IMR-90 (cell line): ENCODE measurements around the gene ARHGDIA.

ENCODE experiments used
- POLR2A ChIP-seq: IDR thresholded peaks from 2 replicates; pipeline ENCODE4 v1.6.1; 2012; ENCODE audit warnings: mild to moderate bottlenecking, low read depth, low read length
- SMC3 ChIP-seq: fragments of 150-350 bp; IDR thresholded peaks from 2 replicates; pipeline ENCODE4 v1.6.1; 2016; ENCODE audit warnings: low read depth, mild to moderate bottlenecking, antibody characterized with exemption, low read length, moderate library complexity
- TF ChIP-seq, protein P1 (sequence below): conservative IDR thresholded peaks from 2 replicates; pipeline ENCODE4 v1.5.1; 2012; ENCODE audit warnings: mild to moderate bottlenecking, low read depth, low read length, improper control_type of control experiment
- TF ChIP-seq, protein P2 (sequence below): fragments of 150-350 bp; IDR thresholded peaks from 2 replicates; pipeline ENCODE4 v1.6.1; 2016; ENCODE audit warnings: low read depth, mild to moderate bottlenecking, low read length, moderate library complexity, borderline replicate concordance

DNA sequence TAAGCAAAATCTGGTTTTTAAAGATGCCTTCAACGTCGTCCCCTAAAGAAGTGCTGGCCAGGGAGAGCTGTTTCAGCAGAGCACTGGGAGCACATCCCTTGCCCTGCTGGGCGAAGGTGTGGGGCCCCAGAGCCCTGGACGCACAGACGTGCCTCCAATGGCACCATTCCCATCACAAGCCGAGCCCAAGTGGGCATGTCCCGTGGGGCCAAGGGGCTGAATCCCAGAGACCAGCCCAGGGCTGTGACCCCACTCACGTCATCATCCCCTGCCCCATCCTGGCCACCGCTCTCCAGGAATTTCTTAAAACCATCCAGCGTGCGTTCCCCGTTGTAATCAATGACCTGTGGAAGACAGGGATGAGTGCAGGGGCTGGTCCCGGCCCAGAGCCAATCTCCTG, 26.2 kb downstream of the ARHGDIA start:
- TF ChIP-seq, protein P1, sequence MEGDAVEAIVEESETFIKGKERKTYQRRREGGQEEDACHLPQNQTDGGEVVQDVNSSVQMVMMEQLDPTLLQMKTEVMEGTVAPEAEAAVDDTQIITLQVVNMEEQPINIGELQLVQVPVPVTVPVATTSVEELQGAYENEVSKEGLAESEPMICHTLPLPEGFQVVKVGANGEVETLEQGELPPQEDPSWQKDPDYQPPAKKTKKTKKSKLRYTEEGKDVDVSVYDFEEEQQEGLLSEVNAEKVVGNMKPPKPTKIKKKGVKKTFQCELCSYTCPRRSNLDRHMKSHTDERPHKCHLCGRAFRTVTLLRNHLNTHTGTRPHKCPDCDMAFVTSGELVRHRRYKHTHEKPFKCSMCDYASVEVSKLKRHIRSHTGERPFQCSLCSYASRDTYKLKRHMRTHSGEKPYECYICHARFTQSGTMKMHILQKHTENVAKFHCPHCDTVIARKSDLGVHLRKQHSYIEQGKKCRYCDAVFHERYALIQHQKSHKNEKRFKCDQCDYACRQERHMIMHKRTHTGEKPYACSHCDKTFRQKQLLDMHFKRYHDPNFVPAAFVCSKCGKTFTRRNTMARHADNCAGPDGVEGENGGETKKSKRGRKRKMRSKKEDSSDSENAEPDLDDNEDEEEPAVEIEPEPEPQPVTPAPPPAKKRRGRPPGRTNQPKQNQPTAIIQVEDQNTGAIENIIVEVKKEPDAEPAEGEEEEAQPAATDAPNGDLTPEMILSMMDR: no peak
- TF ChIP-seq POLR2A (no peak; the same call in 1 of the 2 replicates), SMC3 (no peak)
- TF ChIP-seq, protein P2, sequence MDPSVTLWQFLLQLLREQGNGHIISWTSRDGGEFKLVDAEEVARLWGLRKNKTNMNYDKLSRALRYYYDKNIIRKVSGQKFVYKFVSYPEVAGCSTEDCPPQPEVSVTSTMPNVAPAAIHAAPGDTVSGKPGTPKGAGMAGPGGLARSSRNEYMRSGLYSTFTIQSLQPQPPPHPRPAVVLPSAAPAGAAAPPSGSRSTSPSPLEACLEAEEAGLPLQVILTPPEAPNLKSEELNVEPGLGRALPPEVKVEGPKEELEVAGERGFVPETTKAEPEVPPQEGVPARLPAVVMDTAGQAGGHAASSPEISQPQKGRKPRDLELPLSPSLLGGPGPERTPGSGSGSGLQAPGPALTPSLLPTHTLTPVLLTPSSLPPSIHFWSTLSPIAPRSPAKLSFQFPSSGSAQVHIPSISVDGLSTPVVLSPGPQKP: no peak
